H1 (cell line): ENCODE measurements around the gene EPHB1. TPM values are rescaled to one million over a fixed set of nuclear protein-coding genes. Genes with fewer than 3 reads are reported as not detected.
A peak's percentile ranks its signal among the peaks of the same experiment; 100 is the strongest.

Source experiments
- SIN3A ChIP-seq, 2 experiments: IDR thresholded peaks in 1 of 2; conservative IDR thresholded peaks in 1 of 2; 2 replicates each; pipeline ENCODE4 v1.6.1; 2011 to 2012; ENCODE audit warnings: low read length in 2 of 2, improper control_type of control experiment in 1 of 2, low read depth in 1 of 2, mild to moderate bottlenecking in 1 of 2
- polyA plus RNA-seq, 7 experiments: library from polyadenylated mRNA; depleted of rRNA in 3 of 7; stranded (reverse) in 5 of 7; unstranded in 2 of 7; fragments of >200 nt in 5 of 7; fragments of 200-250 nt in 2 of 7; gene quantifications; 1 replicate in 5 of 7; 2 replicates in 1 of 7; 4 replicates in 1 of 7; pipeline versions ENCODE4 v1.2.1 to v1.2.3, GENCODE V29; 2011 to 2013; ENCODE audit warnings: missing spikeins in 2 of 7, mixed read lengths in 2 of 7
- total RNA-seq: library from RNA; stranded (reverse); fragmentation: NEBNext Ultra II Directional; extraction: Animal tissue kit (Norgen Biotek cat#: 25700); gene quantifications from 2 replicates; pipeline ENCODE4 v1.2.1, GENCODE V29; 2021
- TF ChIP-seq, protein P1 (sequence below): IDR thresholded peaks from 2 replicates; pipeline ENCODE4 v1.6.1; 2011; ENCODE audit warnings: low read depth, mild to moderate bottlenecking, low read length; ENCODE audit not compliant: insufficient read depth

The EPHB1 gene
- total and polyA plus RNA-seq, 2 of the 8 experiments (the other 6 are each of a cell fraction or from before 2014, with no cell fraction given): 3.5 to 5.9 TPM

- no peak for TF ChIP-seq SIN3A (conservative IDR thresholded peaks at IDR 0.05 in 1 of 2, IDR thresholded peaks at IDR 0.05 in 1 of 2; ENCODE audit: low read depth in 1 of 2, low read length in 2 of 2)
- TF ChIP-seq, protein P1, sequence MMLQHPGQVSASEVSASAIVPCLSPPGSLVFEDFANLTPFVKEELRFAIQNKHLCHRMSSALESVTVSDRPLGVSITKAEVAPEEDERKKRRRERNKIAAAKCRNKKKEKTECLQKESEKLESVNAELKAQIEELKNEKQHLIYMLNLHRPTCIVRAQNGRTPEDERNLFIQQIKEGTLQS: peak; percentile 31; the same call in 1 of the 2 replicates
- TF ChIP-seq, all 59 proteins: peak for 10
Observed at GRCh38 chr3:135231737-135232136, 436.7 kb downstream of the EPHB1 start (continued).
